GM21528 (cell line): ENCODE data around the gene ECT2L.

Experiments
- ATAC-seq: cut with Tn5 transposase; IDR thresholded peaks from one replicate; pipeline ENCODE4 v1.9.1; 2021; ENCODE audit warnings: mild to moderate bottlenecking, moderate library complexity; ENCODE audit not compliant: unreplicated experiment, low FRiP score

ECT2L gene

DNA sequence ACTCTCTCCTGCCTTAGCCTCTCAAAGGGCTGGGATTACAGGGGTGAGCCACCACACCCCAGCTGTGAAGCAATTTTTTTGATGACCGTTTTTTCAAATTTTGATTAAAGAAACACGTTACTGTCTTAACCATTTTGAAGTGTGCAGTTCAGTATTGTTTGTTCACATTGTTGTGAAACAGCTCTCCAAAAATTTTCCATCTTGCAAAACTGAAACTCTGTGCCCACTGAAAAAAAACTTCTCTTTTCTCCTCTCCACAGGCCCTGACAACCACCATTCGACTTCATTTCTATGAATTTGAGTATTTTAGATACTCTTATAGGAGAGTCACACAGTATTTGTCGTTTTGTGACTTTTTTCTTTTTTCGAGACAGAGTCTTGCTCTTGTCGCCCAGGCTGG lies 53.9 kb downstream of the ECT2L start:
- no peak for ATAC-seq

DNA sequence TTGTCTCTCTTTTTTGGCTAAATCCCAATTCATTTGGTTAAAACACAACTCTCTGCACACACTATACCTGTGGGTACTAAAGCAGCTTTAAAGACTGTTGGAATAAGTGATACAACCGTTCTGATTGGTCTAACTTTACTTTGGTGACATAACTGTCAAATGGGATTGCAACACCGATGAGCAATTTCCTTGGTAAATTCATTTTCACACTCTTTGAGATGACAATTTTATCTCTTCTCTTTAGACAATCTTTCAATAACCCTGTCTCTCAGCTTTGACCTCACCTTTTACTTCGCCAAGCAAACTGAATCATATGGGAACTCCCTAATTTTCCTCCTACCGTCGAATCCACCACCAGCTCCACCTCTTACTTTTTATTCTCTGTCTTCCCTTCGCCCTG lies 60.8 kb downstream of the ECT2L start:
- no peak for ATAC-seq

DNA sequence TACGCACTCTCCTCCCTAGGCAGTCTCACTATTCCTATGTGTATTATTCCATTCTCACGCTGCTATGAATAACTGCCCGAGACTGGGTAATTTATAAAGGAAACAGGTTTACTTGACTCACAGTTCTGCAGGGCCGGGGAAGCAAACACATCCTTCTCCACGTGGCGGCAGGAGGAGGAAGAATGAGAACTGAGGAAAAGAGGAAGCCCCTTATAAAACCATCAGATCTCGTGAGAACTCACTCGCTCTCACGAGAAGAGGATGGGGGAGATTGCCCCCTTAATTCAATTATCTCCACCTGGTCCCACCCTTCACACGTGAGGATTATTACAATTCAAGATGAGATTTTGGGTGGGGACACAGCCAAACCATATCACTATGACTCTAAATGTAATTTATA lies 61.9 kb downstream of the ECT2L start:
- no peak for ATAC-seq

DNA sequence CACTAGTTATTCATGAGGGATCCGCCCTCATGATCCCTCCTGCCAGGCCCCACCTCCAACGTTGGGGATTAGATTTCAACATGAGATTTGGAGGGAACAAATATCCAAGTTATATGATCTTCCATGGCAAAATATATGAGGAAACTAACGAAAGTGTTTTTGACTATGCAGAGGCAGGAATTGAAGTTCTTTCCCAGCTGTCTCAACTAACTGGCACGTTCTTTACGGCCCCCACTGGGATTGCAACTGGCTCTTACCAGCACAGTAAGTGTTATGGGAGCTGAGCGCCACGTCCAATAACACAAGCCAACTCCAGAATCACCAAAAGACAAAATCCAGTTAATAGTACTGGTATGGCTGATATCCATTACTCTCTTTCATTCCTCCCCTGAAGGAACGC lies 66.6 kb downstream of the ECT2L start:
- no peak for ATAC-seq

DNA sequence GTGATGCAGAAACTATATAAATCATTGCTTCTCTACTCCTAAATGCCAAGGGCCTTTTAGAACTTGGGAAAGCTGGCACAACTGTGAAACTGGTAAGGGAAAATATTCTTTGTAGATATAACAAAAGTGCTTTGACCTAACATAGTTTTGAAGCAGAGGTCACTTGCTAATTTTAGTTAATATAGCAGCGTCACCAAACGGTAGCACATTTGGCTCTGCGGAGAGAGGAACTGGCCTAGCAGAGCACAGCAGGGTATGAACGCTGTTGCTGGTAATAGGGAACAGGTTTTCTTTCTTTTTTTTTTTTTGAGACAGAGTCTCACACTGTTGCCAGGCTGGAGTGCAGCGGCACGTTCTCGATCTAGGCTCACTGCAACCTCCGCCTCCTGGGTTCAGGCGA lies 67.4 kb downstream of the ECT2L start:
- no peak for ATAC-seq

DNA sequence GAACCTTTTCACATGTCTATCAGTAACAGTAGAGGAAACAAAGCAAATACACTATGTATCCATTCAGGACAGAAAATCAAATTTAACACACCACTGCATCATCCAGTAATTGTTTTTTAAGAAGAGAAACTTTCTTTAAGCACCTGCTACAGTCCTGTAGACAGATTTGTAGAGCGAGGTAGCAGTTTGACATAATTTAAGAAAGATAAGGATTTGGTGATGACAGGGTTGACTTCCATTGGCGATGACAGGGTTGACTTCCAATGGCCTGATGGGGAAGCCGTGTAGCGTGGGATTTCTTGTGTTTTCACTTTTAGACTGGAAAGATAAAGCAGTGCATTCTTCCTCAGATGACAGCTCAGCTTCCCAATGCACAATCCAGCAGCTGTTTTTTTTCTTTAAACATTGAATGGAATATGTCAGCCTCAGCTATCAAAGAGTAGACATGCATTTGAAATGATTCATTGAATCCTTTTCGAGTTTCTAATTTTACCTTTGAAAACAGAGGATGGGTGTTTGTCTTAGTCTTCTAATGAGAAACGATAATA lies 68.5 kb downstream of the ECT2L start:
- ATAC-seq: no peak

DNA sequence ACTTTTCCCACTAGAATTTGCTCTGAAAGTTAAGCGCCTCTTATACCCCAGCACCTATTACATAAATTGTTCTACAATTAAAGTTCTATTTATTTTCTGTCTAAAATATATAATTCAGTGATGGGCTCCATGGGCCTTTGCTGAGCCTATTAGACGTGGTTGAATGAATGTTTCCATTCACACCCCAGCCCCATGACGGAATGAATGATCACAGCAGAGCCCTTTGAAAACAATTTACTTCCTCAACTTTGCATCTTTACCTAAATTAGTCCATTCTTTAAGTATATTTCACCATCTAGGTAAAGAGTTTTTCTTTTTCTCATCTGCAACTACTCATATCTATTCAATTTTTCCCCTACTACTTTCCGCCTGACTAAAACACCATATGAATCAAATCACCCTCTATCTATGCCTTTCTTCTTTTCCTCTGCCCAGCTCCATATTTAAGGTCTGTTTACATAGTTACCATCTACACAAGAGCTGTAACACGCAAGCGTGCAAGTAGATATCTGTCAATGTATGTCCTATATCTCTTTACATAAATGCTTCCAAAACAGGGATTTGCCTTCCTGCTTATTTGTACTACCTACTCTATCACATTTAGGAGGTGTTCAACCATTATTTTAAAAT lies 69.7 kb downstream of the ECT2L start:
- ATAC-seq: no peak

DNA sequence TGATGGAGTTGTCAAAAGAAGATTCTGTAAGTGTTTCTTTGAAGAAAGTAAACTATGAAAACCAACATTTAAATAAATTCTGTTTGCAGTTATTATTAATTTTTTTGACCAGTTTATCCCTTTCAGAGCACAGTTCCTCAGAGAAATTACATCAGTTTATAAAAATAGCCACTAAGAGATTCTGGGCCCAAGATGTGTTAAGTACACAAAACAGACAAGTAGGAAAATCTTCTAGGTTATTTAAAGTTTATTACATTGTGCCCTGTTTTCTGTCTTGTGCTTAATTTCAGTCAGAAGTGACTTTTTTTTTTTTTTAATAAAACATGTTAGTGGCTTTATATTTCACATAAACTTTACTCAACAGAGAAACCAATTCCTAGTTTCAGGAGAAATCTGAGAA lies 72.3 kb downstream of the ECT2L start:
- no peak for ATAC-seq

DNA sequence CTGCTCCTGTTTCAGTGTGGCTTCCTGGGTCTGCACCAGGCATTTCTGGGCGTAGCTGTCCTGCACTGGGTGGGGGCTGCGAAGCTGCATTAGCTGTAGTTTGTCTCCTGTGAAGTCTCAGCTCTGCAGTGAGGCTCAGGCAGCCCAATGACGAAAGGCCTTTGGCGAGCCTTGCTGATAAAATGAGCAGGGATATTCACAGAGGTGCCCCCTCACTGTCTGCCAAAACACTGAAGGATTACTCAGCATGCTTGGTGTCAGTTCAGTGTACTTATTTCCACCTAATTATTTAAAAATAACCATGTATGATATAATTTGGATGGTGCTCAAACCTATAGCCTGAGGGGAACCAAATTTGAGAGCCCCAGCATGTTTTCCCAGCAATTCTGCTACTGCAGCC lies 73.5 kb downstream of the ECT2L start:
- no peak for ATAC-seq

DNA sequence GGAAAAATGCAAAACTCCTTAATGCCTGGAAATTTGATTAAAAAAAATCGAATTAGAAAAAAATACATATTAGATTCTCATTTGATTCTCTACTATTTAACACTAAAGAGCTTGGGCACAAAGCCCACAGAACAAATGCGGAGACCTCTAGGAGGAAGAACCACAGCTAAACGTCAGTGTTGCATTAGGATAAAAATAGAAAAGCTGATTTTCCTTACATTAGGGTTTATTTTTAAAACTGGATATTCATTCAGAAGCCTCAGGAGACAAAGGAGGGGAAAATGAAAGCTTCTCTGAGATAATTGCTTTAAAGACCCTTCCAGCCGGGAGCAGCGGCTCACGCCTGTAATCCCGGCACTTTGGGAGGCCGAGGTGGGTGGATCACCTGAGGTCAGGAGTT lies 77.3 kb downstream of the ECT2L start:
- no peak for ATAC-seq

DNA sequence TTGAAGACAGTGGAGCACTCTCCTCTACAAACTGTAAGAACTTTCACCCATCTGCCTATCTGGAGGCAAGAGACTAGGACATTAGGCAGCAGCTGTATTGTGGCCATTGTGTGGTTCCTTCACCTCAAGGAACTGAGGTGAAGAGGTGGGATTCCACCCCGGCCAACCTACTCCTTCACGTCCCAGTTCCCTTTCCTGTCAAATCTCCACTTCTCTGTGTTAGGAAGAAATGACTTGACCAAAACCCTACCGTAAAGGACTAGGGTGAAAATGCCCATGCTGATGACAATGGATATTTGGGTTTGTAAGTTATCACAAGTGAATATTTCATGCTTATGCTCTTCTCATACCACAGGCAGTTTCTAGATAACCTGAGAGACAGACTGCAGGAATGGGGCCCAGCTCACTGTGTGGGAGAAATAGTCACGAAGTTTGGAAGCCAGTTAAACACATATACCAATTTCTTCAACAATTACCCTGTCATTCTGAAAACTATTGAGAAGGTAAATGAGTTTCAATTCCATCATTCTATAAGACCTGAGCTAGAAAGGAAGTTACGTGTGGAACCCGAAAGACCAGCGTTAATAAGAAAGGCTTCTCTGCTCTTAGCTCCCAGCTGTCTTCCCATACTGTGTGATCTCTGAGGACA lies 86.6 kb downstream of the ECT2L start:
- peak; percentile 78 for ATAC-seq

DNA sequence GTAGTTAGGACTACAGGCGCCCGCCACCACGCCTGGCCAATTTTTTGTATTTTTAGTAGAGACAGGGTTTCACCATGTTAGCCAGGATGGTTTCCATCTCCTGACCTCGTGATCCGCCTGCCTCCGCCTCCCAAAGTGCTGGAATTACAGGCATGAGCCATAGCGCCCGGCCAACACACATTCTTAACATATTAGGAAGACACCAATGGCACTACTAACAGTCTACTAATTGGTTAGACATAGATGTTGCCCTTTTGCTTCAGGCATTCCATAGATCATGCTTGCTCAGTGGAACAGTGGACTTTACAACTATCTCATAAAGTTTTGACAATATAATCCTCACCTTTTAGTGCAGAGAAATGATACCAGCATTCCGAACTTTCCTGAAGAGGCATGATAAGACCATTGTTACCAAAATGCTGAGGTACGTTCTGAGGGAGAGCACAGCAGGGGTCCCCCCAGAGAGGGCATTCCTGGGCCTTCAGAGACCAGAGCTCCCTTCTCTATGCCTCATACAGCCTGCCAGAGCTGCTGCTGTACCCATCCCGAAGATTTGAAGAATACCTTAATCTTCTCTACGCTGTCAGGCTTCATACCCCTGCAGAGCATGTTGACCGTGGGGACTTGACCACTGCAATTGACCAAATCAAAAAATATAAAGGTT lies 89.4 kb downstream of the ECT2L start:
- no peak for ATAC-seq

DNA sequence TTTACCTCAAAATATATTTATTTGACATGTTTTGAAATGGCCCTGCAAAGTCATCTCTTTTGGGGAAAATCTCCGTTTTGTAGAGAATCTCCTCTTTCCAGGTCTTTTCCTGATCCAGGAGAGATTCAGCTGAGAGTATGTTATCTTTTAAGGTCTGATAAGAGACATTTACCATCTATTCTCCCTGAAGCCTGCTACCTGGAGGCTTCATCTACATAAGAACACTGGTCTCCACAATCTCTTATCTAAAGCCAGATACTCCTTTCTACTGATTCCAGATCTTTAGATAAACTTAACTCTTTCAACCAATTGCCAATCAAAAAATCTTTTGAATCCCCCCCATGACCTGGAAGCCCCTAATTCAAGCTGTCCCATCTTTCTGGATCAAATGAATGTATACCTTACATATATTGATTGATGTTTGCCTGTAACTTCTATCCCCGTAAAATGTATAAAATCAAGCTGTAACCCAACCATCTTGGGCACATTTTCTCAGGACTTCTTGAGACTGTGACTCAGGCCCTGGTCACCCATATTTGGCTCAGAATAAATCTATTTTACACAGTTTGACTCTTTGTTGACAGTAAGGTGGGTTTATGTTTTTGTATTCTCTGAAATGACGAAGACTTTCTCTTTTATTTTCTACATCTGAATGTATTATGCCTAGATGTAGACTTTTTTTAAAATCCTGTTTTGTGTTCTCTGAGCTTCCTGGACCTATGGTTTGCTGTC lies 95.5 kb downstream of the ECT2L start:
- ATAC-seq: no peak

DNA sequence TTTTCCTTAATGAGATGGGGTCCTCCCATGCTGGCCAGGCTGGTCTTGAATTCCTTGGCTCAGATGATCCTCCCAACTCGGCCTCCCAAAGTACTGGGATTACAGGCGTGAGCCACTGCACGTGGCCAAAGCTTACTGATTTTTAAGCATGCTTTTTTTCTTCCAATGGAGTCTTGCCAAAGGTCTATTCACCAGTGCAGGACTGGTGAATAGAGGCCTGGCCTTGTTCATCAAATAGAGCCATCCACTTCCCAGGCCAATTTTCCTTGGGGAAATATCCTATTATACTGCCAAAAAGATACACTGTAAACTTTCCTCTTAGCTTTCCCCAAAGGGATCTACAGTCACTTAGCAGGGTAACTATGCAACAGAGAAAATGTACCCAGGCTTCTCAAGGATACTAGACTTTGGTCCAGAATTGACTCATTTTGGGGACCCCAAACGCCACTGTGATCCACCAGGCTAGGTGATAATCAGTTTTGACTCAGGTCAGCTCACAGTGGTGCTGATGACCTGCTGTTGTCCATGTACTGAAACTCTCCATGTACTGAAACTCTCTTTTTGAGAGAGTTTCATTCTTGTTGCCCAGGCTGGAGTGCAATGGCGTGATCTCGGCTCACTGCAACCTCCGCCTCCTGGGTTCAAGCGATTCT lies 100.3 kb downstream of the ECT2L start:
- no peak for ATAC-seq

DNA sequence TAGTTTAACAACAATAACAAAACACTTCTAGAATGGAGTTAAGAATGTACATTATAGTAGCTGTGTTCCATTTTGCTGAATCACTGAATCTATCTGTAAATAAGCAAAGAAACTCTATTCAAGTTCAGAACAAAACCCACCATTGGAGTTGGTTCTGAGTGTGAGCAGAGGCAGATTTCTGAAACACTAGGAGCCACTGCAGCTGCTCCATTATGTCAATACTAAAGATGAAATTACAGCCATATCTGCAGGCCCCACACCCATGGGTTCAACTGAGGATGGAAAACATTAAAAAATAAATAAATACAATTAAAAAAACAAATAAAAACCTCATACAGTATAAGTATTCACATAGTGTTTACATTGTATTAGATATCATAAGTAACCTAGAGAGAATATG lies 101.1 kb downstream of the ECT2L start:
- no peak for ATAC-seq

DNA sequence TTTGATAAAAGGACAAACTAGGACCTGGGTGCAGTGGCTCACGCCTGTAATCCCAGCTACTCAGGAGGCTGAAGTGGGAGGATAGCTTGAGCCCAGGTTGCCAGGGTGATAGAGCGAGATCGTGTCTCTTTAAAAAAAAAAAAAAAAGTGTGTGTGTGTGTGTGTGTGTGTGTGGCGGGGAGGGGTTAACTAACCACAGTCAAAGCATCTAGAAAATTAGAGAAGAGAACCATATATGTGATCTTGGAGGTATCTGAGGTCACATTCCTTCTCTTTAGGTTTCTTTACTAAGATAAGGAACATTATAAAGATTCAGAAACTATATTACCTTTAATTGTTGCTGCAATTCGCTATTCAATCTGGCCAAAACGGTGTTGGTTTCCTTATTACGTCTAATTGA lies 111.3 kb downstream of the ECT2L start:
- ATAC-seq: no peak

DNA sequence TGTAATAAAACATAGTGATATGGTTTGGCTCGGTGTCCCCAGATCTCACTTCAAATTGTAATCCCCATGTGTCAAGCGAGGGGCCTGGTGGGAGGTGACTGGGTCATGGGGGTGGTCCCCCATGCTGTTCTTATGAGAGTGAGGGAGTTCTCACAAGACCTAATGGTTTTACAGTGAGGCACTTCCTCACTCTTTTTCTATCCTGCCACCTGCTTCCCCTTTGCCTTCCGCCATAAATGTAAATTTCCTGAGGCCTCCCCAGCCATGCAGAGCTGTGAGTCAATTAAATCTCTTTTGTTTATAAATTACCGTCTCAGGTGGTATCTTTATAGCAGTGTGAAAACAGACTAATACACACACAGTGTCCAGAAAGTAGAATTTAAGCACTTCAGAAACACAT lies 113.6 kb downstream of the ECT2L start:
- no peak for ATAC-seq

DNA sequence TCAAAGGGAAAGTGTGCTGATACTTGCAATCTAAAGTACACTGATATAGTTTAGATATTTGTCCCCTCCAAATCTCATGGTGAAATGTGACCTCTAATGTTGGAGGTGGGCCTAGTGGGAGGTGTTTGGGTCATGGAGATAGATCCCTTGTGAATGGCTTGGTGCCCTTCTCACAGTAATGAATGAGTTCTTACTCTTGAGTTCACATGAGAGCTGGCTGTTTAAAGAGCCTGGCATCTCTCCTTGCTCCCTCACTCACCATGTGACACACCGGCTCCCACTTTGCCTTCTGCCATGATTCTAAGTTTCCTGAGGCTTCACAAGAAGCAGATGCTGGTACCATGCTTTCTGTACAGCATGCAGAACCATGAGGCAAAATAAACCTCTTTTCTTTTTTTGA lies 114.1 kb downstream of the ECT2L start:
- no peak for ATAC-seq

DNA sequence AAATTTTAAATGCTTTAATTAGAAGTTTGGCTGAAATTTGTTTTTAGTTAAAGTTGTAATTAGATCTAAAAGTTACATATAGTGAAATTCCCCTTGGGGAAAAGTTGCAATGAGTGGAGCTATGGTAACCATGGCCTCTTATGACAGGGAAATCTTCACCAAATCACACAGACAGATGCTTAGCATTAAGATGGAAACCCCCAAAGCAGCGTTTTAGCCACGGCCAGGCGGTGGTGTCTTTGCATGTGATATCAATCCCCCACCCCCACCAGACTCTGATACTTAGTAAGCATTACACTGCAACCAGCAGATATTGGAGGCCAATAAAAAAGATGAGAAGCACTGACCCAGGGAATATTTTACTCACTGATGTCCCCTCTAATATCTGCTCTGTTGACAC lies 116.4 kb downstream of the ECT2L start:
- ATAC-seq: no peak

DNA sequence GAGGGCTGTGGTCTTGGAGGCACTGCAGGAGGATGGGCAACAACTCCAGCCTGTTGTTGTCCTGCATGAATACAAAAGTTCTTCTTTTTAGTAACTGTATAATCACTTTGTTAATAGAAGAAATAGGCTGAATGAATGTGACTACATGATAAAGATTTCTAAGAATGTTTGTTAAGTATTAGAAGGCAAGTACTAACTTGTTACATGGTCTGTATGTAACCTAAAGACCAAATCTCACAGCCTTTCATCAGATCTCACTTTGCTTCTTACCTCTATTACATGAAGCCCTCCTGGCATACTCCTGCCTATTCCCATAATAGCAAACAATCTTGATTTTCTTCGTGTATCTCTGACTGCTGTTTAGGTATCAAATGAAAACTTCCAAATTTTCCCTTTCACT lies 118.8 kb downstream of the ECT2L start:
- no peak for ATAC-seq

DNA sequence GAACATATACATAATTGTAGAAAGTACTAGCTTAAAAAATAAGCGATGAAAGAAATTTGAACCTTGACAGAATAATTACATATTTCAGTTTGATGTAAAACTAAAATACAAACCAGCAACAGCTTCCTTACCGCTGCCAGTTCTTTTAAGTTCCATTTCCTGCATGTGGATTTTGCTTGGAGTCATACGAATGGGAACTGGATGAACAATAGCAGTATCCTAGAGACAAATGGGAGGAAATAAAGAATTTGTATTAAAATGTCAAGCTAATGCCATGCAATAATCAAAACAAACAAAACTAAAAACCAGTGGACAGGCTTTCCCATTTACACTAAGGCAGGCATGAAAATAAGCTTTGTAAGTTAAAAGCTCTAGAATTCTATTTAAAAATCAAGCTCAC lies 125.0 kb downstream of the ECT2L start:
- no peak for ATAC-seq
